ENCODE data around the gene TAF3.

The TAF3 gene

GRCh38 chr10:8039321-8039881, 221.1 kb downstream of the TAF3 start:
- no peak overlapping the region for H2AFZ ChIP-seq (ENCODE audit: low read depth, low read length)
- H3K36me3 ChIP-seq (ENCODE audit: insufficient read depth, low read length) = no peaks in the 10 kb centered on the region
- no peak overlapping the region for H3K4me3 ChIP-seq (ENCODE audit: low read length)
- no peaks in the 10 kb centered on the region for H3K9me3 ChIP-seq (ENCODE audit: low read length)
- peaks cover 89% of the 10 kb centered on the region for H3K27me3 ChIP-seq (ENCODE audit: insufficient read depth, low read length)
- peaks cover 14% of the 10 kb centered on the region for H3K4me1 ChIP-seq (ENCODE audit: insufficient read depth, low read length)

- Histone ChIP-seq H3K4me3 (ENCODE audit: low read length) (no peak overlapping the region), H3K27me3 (ENCODE audit: insufficient read depth, low read length) (peaks cover 98% of the 10 kb centered on the region), H3K9me3 (ENCODE audit: low read length) (no peaks in the 10 kb centered on the region), H3K36me3 (ENCODE audit: insufficient read depth, low read length) (no peaks in the 10 kb centered on the region), H3K4me1 (ENCODE audit: insufficient read depth, low read length) (peaks cover 8% of the 10 kb centered on the region), H2AFZ (ENCODE audit: low read depth, low read length) (no peak overlapping the region)
Measured at GRCh38 chr10:8040651-8041050, 222.3 kb downstream of the TAF3 start.

GRCh38 chr10:8041284-8041991, 223.1 kb downstream of the TAF3 start:
- Histone ChIP-seq H3K36me3 (ENCODE audit: insufficient read depth, low read length) (no peaks in the 10 kb centered on the region), H3K4me1 (ENCODE audit: insufficient read depth, low read length) (peaks cover 3% of the 10 kb centered on the region), H3K4me3 (ENCODE audit: low read length) (no peak overlapping the region), H2AFZ (ENCODE audit: low read depth, low read length) (no peak overlapping the region), H3K27me3 (ENCODE audit: insufficient read depth, low read length) (peaks cover 98% of the 10 kb centered on the region), H3K9me3 (ENCODE audit: low read length) (no peaks in the 10 kb centered on the region)

GRCh38 chr10:8041992-8042720, 223.9 kb downstream of the TAF3 start:
- Histone ChIP-seq H3K4me1 (ENCODE audit: insufficient read depth, low read length) (peaks cover 3% of the 10 kb centered on the region), H3K4me3 (ENCODE audit: low read length) (no peak overlapping the region), H3K27me3 (ENCODE audit: insufficient read depth, low read length) (peaks cover 98% of the 10 kb centered on the region), H3K9me3 (ENCODE audit: low read length) (no peaks in the 10 kb centered on the region), H2AFZ (ENCODE audit: low read depth, low read length) (no peak overlapping the region), H3K36me3 (ENCODE audit: insufficient read depth, low read length) (no peaks in the 10 kb centered on the region)

- H3K9me3 ChIP-seq (ENCODE audit: low read length) = no peaks in the 10 kb centered on the region
- H3K4me1 ChIP-seq (ENCODE audit: insufficient read depth, low read length) = peaks cover 3% of the 10 kb centered on the region
Measured at GRCh38 chr10:8042721-8043568, 224.6 kb downstream of the TAF3 start.

GRCh38 chr10:8043569-8044306, 225.4 kb downstream of the TAF3 start:
- Histone ChIP-seq H3K9me3 (ENCODE audit: low read length) (no peaks in the 10 kb centered on the region), H3K4me3 (ENCODE audit: low read length) (no peak overlapping the region), H3K36me3 (ENCODE audit: insufficient read depth, low read length) (no peaks in the 10 kb centered on the region), H2AFZ (ENCODE audit: low read depth, low read length) (no peak overlapping the region), H3K27me3 (ENCODE audit: insufficient read depth, low read length) (peaks cover 98% of the 10 kb centered on the region), H3K4me1 (ENCODE audit: insufficient read depth, low read length) (peaks cover 3% of the 10 kb centered on the region)

More at GRCh38 chr10:8042721-8043568, 224.6 kb downstream of the TAF3 start:
- Histone ChIP-seq H3K36me3 (ENCODE audit: insufficient read depth, low read length) (no peaks in the 10 kb centered on the region), H2AFZ (ENCODE audit: low read depth, low read length) (no peak overlapping the region), H3K4me3 (ENCODE audit: low read length) (no peak overlapping the region), H3K27me3 (ENCODE audit: insufficient read depth, low read length) (peaks cover 98% of the 10 kb centered on the region)

GRCh38 chr10:8044331-8044907, 226.1 kb downstream of the TAF3 start:
- H3K9me3 ChIP-seq (ENCODE audit: low read length) = no peaks in the 10 kb centered on the region
- no peak overlapping the region for H2AFZ ChIP-seq (ENCODE audit: low read depth, low read length)
- peaks cover 3% of the 10 kb centered on the region for H3K4me1 ChIP-seq (ENCODE audit: insufficient read depth, low read length)
- H3K27me3 ChIP-seq (ENCODE audit: insufficient read depth, low read length) = peaks cover 97% of the 10 kb centered on the region
- H3K36me3 ChIP-seq (ENCODE audit: insufficient read depth, low read length) = no peaks in the 10 kb centered on the region
- H3K4me3 ChIP-seq (ENCODE audit: low read length) = no peak overlapping the region

GRCh38 chr10:8044908-8045725, 226.8 kb downstream of the TAF3 start:
- peaks cover 97% of the 10 kb centered on the region for H3K27me3 ChIP-seq (ENCODE audit: insufficient read depth, low read length)

GRCh38 chr10:8045726-8046494, 227.6 kb downstream of the TAF3 start:
- H3K36me3 ChIP-seq (ENCODE audit: insufficient read depth, low read length) = no peaks in the 10 kb centered on the region
- peaks cover 9% of the 10 kb centered on the region for H3K4me1 ChIP-seq (ENCODE audit: insufficient read depth, low read length)
- H3K9me3 ChIP-seq (ENCODE audit: low read length) = no peaks in the 10 kb centered on the region
- peaks cover 97% of the 10 kb centered on the region for H3K27me3 ChIP-seq (ENCODE audit: insufficient read depth, low read length)
- no peak overlapping the region for H3K4me3 ChIP-seq (ENCODE audit: low read length)
- peak overlapping the region; percentile 63 for H2AFZ ChIP-seq (ENCODE audit: low read depth, low read length)

More at GRCh38 chr10:8044908-8045725, 226.8 kb downstream of the TAF3 start:
- peaks cover 9% of the 10 kb centered on the region for H3K4me1 ChIP-seq (ENCODE audit: insufficient read depth, low read length)
- H3K36me3 ChIP-seq (ENCODE audit: insufficient read depth, low read length) = no peaks in the 10 kb centered on the region
- no peaks in the 10 kb centered on the region for H3K9me3 ChIP-seq (ENCODE audit: low read length)
- peak overlapping the region; percentile 63 for H2AFZ ChIP-seq (ENCODE audit: low read depth, low read length)
- H3K4me3 ChIP-seq (ENCODE audit: low read length) = no peak overlapping the region

- H3K27me3 ChIP-seq (ENCODE audit: insufficient read depth, low read length) = peaks cover 98% of the 10 kb centered on the region
- H2AFZ ChIP-seq (ENCODE audit: low read depth, low read length) = no peak overlapping the region
- peaks cover 9% of the 10 kb centered on the region for H3K4me1 ChIP-seq (ENCODE audit: insufficient read depth, low read length)
- H3K4me3 ChIP-seq (ENCODE audit: low read length) = no peak overlapping the region
- H3K9me3 ChIP-seq (ENCODE audit: low read length) = no peaks in the 10 kb centered on the region
- H3K36me3 ChIP-seq (ENCODE audit: insufficient read depth, low read length) = no peaks in the 10 kb centered on the region
Measured at GRCh38 chr10:8047452-8048280, 229.4 kb downstream of the TAF3 start.

All from neuron (in vitro differentiated cells).